ACC112 (cell line): ENCODE measurements around the gene SOX18.

Experiments
- H2AFZ ChIP-seq: fragments of 200-600 bp; sonication (generic); one replicate; pipeline ENCODE4 v1.6.0; 2017; ENCODE audit warnings: antibody characterized with exemption, low read length; ENCODE audit not compliant: unreplicated experiment
- H3K27ac ChIP-seq: fragments of 200-600 bp; sonication (generic); 2 replicates; pipeline ENCODE4 v1.5.1; 2014; ENCODE audit warnings: low read depth, mild to moderate bottlenecking, antibody characterized with exemption, low read length, moderate library complexity
- H3K27me3 ChIP-seq: fragments of 200-600 bp; sonication (generic); 2 replicates; pipeline ENCODE4 v1.6.1; 2014; ENCODE audit warnings: mild to moderate bottlenecking, antibody characterized with exemption, low read length, moderate library complexity, mixed read lengths; ENCODE audit not compliant: insufficient read depth
- H3K36me3 ChIP-seq: fragments of 200-600 bp; sonication (generic); 2 replicates; pipeline ENCODE4 v1.6.1; 2016; ENCODE audit warnings: mild to moderate bottlenecking, antibody characterized with exemption, low read length, moderate library complexity, mixed read lengths; ENCODE audit not compliant: insufficient read depth
- H3K4me1 ChIP-seq: fragments of 200-600 bp; sonication (generic); one replicate; pipeline ENCODE4 v1.6.1; 2016; ENCODE audit warnings: low read length, mixed read lengths; ENCODE audit not compliant: insufficient read depth, unreplicated experiment, control insufficient read depth
- H3K4me3 ChIP-seq: fragments of 200-600 bp; sonication (generic); 2 replicates; pipeline ENCODE4 v1.5.1; 2014; ENCODE audit warnings: mild to moderate bottlenecking, low read depth, low read length
- H3K79me2 ChIP-seq: fragments of 200-600 bp; sonication (generic); one replicate; pipeline ENCODE4 v1.6.0; 2016; ENCODE audit warnings: low read length; ENCODE audit not compliant: control insufficient read depth, unreplicated experiment, insufficient read depth

The SOX18 gene

DNA sequence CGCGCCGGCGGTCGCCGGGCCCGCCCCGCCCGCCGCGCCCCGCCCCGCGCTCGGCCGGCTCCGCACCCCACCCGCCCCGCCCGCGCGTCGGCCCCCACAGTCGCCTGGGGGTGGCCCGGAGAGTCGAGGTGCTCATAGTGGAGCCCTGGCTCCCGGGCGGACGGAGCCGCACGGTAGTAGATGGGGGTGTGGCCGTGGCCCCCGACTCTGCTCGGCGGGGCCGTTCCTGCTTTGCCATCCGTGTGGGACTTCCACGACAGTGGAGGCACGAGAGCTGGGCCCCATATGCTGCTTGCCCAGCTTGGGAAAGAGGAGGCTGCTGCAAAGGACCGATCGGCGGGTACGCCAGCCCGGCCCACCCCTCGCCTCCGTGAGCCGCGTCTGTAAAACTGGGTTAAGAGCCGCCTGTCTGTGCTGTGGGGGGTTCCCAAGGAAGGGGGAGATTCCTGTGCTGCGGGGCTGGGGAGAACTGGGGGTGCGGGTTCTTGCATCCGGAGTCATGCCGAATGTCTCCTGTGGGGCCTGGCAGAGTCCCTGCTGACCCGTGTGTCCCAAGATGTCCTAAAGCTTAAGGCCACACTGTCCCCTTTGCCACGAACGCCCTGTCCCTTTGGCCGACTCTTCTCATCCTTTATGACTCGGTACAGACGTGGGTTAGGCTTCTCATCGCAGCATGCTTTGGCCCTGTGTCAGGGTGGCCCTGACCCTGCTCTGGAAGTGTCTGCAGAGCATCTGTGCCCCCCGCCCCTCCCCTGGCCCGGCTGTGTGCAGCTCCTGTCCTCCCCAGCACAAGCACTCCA lies 30.8 kb upstream of the SOX18 start, which contains the start of gene OPRL1:
Gene OPRL1, plus strand, starts transcription at position 70 of the 800 bp plus-strand sequence. CDS start 12,639 bp downstream, outside the sequence.
- H3K4me3 ChIP-seq: peak within 1 kb of the TSS; percentile 98
- H3K27ac ChIP-seq: no peak within 1 kb of the TSS
- peaks cover 23% of the 10 kb centered on the region for H3K4me1 ChIP-seq
- peak within 1 kb of the TSS; percentile 93 for H2AFZ ChIP-seq
- no peaks in the 10 kb centered on the region for H3K36me3 ChIP-seq
- H3K27me3 ChIP-seq: peaks cover 16% of the 10 kb centered on the region
- H3K79me2 ChIP-seq: peaks cover 5% of the 10 kb centered on the region

DNA sequence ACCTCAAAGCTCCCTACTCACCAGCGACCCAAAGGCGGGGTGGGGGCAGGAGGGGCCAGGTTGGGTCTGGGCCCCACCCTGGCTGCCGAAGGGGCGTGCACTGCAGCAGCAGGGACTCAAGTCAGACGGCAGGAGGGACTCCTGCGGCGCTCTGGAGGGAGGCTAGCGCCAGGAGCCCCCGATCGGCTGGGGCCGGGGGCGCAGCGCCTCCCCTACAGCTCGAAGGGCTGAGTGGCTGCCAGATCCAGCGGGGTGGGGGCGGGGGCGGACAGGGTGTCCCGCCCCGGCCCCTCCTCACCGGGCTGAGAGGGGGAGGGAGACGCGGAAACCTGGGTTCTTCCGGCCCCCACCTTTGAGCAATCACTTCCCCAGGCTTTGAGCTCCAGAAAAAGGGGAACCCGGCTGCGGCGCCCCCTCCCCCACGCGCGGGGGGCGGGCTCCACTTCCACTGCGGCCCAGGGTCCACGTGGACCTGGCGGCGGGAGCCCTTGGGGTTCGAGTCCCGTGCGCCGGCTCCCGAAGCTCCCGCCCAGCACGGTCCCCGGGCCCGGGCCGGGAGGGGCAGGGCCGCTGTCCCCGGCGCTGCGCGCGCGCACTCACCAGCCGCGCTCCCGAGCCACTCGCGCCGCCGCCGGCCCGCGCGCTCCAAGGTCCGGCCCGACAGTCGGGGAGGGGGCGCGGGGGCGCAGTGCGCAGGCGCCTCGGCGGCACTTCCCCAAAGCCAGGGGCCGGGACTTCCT lies 30.0 kb upstream of the SOX18 start, which contains the start of gene RGS19:
Gene RGS19, minus strand, starts transcription at position 246 of the 740 bp plus-strand sequence. CDS start 2,632 bp downstream, outside the sequence.
- peak within 1 kb of the TSS; percentile 98 for H3K4me3 ChIP-seq
- H3K79me2 ChIP-seq: peaks cover 5% of the 10 kb centered on the region
- peak within 1 kb of the TSS; percentile 93 for H2AFZ ChIP-seq
- H3K36me3 ChIP-seq: no peaks in the 10 kb centered on the region
- H3K4me1 ChIP-seq: peaks cover 23% of the 10 kb centered on the region
- no peak within 1 kb of the TSS for H3K27ac ChIP-seq
- peaks cover 8% of the 10 kb centered on the region for H3K27me3 ChIP-seq

- no peak overlapping the region for H3K27ac ChIP-seq
- no peaks in the 10 kb centered on the region for H3K36me3 ChIP-seq
- H3K79me2 ChIP-seq: peaks cover 5% of the 10 kb centered on the region
- H3K4me3 ChIP-seq: peak overlapping the region; percentile 98
- peak overlapping the region; percentile 93 for H2AFZ ChIP-seq
- H3K27me3 ChIP-seq: peaks cover 3% of the 10 kb centered on the region; the same call in 1 of the 2 replicates
- H3K4me1 ChIP-seq: peaks cover 23% of the 10 kb centered on the region
Observed at GRCh38 chr20:64078934-64079272, 29.5 kb upstream of the SOX18 start.

DNA sequence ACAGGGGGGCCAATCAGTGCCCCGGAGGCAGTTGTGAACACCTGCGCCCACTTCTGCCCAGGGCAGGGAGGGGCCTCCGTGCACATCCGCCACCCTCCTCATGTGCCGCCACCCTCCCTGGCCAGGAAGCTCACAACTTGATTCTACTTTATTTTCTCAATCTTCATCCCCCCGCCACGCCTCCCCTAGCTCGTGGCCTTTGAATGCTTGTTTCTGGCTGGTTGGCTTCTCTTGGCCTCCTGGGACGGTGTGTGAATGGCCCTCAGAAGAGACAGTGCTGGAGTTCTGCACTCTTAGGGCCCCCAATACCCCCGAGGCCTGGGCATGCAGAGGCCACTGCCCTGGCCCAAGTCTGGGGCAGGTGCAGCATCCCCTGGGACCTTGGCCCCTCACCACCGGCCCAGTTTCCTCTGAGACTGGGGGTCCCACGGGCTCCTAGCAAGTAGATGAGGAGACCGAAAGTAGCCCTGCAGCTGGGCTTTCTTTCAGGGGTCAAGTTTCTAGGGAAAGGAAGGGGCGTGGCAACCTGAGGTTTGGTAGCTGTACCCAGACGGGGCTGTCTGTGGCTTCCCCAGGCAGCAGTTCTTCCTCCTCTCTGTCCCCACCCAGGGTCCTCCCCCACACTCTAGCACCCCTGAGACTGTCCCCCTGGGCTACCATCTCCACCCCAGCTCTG lies 28.6 kb upstream of the SOX18 start:
- peak overlapping the region; percentile 98 for H3K4me3 ChIP-seq
- H3K36me3 ChIP-seq: no peaks in the 10 kb centered on the region
- H3K79me2 ChIP-seq: peaks cover 5% of the 10 kb centered on the region
- no peak overlapping the region for H2AFZ ChIP-seq
- no peak overlapping the region for H3K27ac ChIP-seq
- peaks cover 21% of the 10 kb centered on the region for H3K4me1 ChIP-seq
- no peaks in the 10 kb centered on the region for H3K27me3 ChIP-seq

DNA sequence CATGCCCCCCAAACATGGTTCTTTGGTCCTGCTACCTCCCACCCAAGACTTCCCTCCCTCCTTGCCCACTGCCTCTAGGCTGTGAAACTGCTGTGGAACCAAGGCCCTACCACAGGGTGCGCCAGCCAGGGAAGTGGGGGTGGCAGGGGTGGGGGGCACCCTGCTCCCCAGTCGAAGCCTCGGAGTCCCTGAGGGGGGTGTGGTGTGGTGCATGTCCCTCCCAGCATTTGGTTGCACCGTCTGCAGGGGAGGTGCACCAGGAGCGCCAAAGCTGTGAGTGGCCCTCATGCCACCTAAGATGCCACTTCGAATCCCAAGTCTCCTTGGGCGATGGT lies 28.1 kb upstream of the SOX18 start:
- H3K27me3 ChIP-seq: no peaks in the 10 kb centered on the region
- H3K4me1 ChIP-seq: peaks cover 19% of the 10 kb centered on the region
- H2AFZ ChIP-seq: no peak overlapping the region
- no peak overlapping the region for H3K27ac ChIP-seq
- H3K36me3 ChIP-seq: no peaks in the 10 kb centered on the region
- H3K4me3 ChIP-seq: no peak overlapping the region
- H3K79me2 ChIP-seq: peaks cover 5% of the 10 kb centered on the region

GRCh38 chr20:64077094-64077493 lies 27.7 kb upstream of the SOX18 start:
- Histone ChIP-seq H3K4me3 (no peak overlapping the region), H3K4me1 (peaks cover 19% of the 10 kb centered on the region), H3K27me3 (no peaks in the 10 kb centered on the region), H3K79me2 (peaks cover 5% of the 10 kb centered on the region), H2AFZ (no peak overlapping the region), H3K36me3 (no peaks in the 10 kb centered on the region), H3K27ac (no peak overlapping the region)

DNA sequence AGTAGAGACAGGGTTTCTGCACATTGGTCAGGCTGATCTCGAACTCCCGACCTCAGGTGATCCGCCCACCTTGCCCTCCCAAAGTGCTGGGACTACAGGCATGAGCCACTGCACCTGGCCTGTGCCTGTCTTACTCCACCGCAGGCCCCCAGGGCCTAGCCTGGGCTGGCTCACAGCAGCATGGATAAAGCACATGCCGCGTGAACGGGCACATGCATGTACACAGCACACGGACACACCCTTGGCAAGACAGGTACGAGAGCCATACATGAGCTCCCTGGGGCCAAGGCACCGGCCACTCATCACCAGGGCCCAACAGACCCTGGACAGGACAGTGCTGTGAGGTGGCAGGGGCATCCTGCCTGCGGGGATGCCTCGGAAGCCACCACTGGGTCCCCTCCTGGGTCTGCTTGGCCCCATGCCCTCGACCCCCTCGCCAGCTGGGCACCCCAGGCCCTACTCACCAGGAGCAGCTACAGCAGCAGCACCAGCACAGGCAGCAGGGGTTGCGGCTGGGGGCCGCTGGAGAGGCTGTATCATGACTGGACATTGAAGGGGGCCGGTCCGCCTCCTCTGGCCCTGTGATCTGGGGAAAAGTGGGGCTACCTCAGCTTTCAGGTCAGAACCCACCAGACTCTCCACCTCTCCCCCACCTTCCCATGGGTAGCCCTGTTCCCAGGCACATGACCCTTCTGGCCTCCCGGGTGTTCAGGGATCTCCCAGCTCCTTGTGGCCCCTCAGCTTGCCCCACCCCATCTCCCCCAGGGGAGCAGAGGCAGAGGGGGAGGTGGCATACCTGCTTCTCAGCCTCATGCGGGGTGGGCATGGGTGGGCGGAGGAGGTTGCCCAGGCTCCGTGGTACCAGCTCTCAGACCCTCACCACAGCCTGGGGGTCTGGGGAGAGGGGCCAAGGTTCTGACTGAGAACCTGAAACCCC lies 26.9 kb upstream of the SOX18 start:
- H3K27ac ChIP-seq: no peak overlapping the region
- no peak overlapping the region for H3K4me3 ChIP-seq
- peaks cover 19% of the 10 kb centered on the region for H3K4me1 ChIP-seq
- peaks cover 5% of the 10 kb centered on the region for H3K79me2 ChIP-seq
- H2AFZ ChIP-seq: no peak overlapping the region
- no peaks in the 10 kb centered on the region for H3K36me3 ChIP-seq
- H3K27me3 ChIP-seq: no peaks in the 10 kb centered on the region

DNA sequence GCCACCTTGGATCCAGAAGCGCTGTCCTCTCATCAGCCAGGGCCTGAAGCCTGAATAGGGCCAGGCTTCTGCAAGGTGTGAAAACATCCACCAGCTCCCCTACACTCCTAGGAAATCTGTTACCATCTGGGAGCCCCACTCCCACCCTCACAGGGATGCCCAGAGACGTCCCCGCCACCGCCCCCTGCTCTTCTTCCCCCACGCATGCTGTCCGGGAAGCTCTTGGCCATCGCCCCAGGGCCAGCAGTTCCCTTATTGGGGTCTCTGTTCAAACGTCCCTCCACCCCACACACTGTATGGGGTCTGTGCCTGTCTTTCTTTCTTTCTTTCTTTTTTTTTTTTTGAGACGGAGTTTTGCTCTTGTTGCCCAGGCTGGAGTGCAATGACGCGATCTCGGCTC lies 26.1 kb upstream of the SOX18 start:
- H3K4me1 ChIP-seq: peaks cover 18% of the 10 kb centered on the region

DNA sequence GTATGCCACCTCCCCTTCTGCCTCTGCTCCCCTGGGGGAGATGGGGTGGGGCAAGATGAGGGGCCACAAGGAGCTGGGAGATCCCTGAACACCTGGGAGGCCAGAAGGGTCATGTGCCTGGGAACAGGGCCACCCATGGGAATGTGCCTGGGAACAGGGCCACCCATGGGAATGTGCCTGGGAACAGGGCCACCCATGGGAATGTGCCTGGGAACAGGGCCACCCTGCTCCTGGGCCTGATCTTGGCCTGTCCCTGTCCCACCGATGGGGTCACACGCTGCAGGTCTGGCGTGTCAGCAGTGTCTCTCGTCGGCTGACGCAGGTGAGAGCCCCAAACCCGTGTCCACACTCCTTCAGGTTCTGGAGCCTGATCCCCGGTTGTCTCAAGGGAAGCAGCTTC lies 25.5 kb upstream of the SOX18 start:
- H3K4me3 ChIP-seq: no peak overlapping the region
- H3K36me3 ChIP-seq: no peaks in the 10 kb centered on the region
- no peaks in the 10 kb centered on the region for H3K27me3 ChIP-seq
- peaks cover 5% of the 10 kb centered on the region for H3K79me2 ChIP-seq
- H2AFZ ChIP-seq: no peak overlapping the region
- H3K4me1 ChIP-seq: peaks cover 13% of the 10 kb centered on the region
- no peak overlapping the region for H3K27ac ChIP-seq

More for the DNA sequence above, 26.1 kb upstream of the SOX18 start:
- Histone ChIP-seq H3K79me2 (peaks cover 5% of the 10 kb centered on the region), H3K4me3 (no peak overlapping the region), H3K36me3 (no peaks in the 10 kb centered on the region), H2AFZ (no peak overlapping the region), H3K27me3 (no peaks in the 10 kb centered on the region), H3K27ac (no peak overlapping the region)
